Endodermal cell (in vitro differentiated cells): Measurements from ENCODE around the gene GABRB2. TPM values are rescaled to one million over a fixed set of nuclear protein-coding genes. Genes with fewer than 3 reads are reported as not detected.

Experiments
- DNase-seq: peaks from one replicate; pipeline ENCODE4 v3.0.0-alpha.2; 2017
- H3K27ac ChIP-seq: 2 replicates; pipeline ENCODE4 v1.5.1; 2013; ENCODE audit warnings: mild to moderate bottlenecking, low read depth, low read length, moderate library complexity
- H3K27me3 ChIP-seq: 2 replicates; pipeline ENCODE4 v1.6.1; 2013; ENCODE audit warnings: mild to moderate bottlenecking, low read length, moderate library complexity; ENCODE audit not compliant: insufficient read depth, control insufficient read depth, poor library complexity, severe bottlenecking
- H3K36me3 ChIP-seq: 2 replicates; pipeline ENCODE4 v1.7.0; 2013; ENCODE audit warnings: mild to moderate bottlenecking, low read length, moderate library complexity; ENCODE audit not compliant: control insufficient read depth, insufficient read depth
- H3K4me1 ChIP-seq: one replicate; pipeline ENCODE4 v1.7.0; 2013; ENCODE audit warnings: low read length; ENCODE audit not compliant: control insufficient read depth, insufficient read depth
- H3K4me3 ChIP-seq: 2 replicates; pipeline ENCODE4 v1.5.1; 2013; ENCODE audit warnings: mild to moderate bottlenecking, low read length, moderate library complexity
- H3K9ac ChIP-seq: 2 replicates; pipeline ENCODE4 v1.6.1; 2013; ENCODE audit warnings: mild to moderate bottlenecking, low read length, moderate library complexity; ENCODE audit not compliant: poor library complexity, severe bottlenecking; ENCODE audit errors: extremely low read depth
- H3K9me3 ChIP-seq: 2 replicates; pipeline ENCODE4 v1.6.1; 2013; ENCODE audit warnings: mild to moderate bottlenecking, low read length, moderate library complexity; ENCODE audit not compliant: control insufficient read depth
- H3K27ac Mint-ChIP-seq: 2 replicates; pipeline ENCODE4 v1.8.0; 2020; ENCODE audit warnings: mixed read lengths
- H3K27me3 Mint-ChIP-seq: 2 replicates; pipeline ENCODE4 v1.8.0; 2021; ENCODE audit warnings: mild to moderate bottlenecking, mixed read lengths; ENCODE audit not compliant: insufficient read depth
- H3K36me3 Mint-ChIP-seq: 2 replicates; pipeline ENCODE4 v1.8.0; 2020; ENCODE audit warnings: low read depth, mixed read lengths
- H3K4me1 Mint-ChIP-seq: 2 replicates; pipeline ENCODE4 v1.8.0; 2020; ENCODE audit warnings: mixed read lengths
- H3K4me3 Mint-ChIP-seq: 2 replicates; pipeline ENCODE4 v1.8.0; 2020; ENCODE audit warnings: mild to moderate bottlenecking, moderate library complexity, mixed read lengths
- H3K9me3 Mint-ChIP-seq: 2 replicates; pipeline ENCODE4 v1.8.0; 2020; ENCODE audit warnings: mild to moderate bottlenecking, mixed read lengths
- WGBS, 2 experiments: methylation state at CpG; one replicate each; pipeline versions ENCODE4 v1.1.5 to v1.1.7; 2013; ENCODE audit warnings: missing lambda C conversion rate in 2 of 2, mixed read lengths in 1 of 2; ENCODE audit not compliant: insufficient coverage in 1 of 2, insufficient read length in 1 of 2; 5-methylcytosine and 5-hydroxymethylcytosine counted together
- total RNA-seq, 2 donors: library from RNA; stranded (reverse); fragmentation: NEBNext Ultra II Directional in 1 of 2; extraction: Animal tissue kit (Norgen Biotek cat#: 25700) in 1 of 2; gene quantifications; 2 replicates in 1 of 2; 3 replicates in 1 of 2; pipeline ENCODE4 v1.2.1, GENCODE V29; 2021
- TF ChIP-seq, protein P1 (sequence below): fragments of 200-600 bp; sonication (generic); conservative IDR thresholded peaks from 2 replicates; pipeline ENCODE4 v1.5.0; 2021; ENCODE audit warnings: antibody characterized with exemption, mild to moderate bottlenecking

Gene GABRB2
- total RNA-seq, 2 donors from 2014 or later = 0.77 to 2.5 TPM

DNA sequence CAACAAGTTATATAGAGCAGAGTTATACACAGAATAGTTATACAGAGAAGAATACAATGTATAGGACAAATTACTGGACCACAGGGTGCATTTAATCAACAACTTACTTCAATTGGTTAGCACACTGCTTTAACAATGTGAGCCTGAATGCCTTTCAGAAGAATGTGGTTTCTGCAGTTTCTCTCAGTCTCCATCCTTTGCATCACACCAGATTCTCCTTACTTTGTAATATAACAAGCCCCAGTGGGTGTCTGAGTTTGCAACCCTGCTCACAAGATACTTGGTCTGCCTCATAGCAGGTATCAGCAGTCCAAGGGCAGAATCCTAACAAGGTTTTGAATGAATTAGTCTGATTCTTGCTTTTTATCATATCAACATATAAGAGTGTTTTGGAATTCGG lies 114.6 kb downstream of the GABRB2 start:
- H3K36me3 Mint-ChIP-seq = no peaks in the 10 kb centered on the region
- H3K4me1 Mint-ChIP-seq = no peaks in the 10 kb centered on the region
- no peak overlapping the region for H3K4me3 Mint-ChIP-seq
- no peak overlapping the region for H3K4me3 ChIP-seq
- H3K27me3 Mint-ChIP-seq = no peaks in the 10 kb centered on the region
- no peaks in the 10 kb centered on the region for H3K9me3 Mint-ChIP-seq
- no peak overlapping the region for H3K27ac ChIP-seq
- DNase-seq = no peak
- no peaks in the 10 kb centered on the region for H3K27me3 ChIP-seq
- H3K9ac ChIP-seq = no peak overlapping the region
- no peak overlapping the region for H3K27ac Mint-ChIP-seq
- H3K36me3 ChIP-seq = no peaks in the 10 kb centered on the region
- no peaks in the 10 kb centered on the region for H3K4me1 ChIP-seq
- TF ChIP-seq, protein P1, sequence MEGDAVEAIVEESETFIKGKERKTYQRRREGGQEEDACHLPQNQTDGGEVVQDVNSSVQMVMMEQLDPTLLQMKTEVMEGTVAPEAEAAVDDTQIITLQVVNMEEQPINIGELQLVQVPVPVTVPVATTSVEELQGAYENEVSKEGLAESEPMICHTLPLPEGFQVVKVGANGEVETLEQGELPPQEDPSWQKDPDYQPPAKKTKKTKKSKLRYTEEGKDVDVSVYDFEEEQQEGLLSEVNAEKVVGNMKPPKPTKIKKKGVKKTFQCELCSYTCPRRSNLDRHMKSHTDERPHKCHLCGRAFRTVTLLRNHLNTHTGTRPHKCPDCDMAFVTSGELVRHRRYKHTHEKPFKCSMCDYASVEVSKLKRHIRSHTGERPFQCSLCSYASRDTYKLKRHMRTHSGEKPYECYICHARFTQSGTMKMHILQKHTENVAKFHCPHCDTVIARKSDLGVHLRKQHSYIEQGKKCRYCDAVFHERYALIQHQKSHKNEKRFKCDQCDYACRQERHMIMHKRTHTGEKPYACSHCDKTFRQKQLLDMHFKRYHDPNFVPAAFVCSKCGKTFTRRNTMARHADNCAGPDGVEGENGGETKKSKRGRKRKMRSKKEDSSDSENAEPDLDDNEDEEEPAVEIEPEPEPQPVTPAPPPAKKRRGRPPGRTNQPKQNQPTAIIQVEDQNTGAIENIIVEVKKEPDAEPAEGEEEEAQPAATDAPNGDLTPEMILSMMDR = no peak
- WGBS, 2 experiments = 100% methylated on average over 1 of the region's 1 CpG
- H3K9me3 ChIP-seq = no peaks in the 10 kb centered on the region

DNA sequence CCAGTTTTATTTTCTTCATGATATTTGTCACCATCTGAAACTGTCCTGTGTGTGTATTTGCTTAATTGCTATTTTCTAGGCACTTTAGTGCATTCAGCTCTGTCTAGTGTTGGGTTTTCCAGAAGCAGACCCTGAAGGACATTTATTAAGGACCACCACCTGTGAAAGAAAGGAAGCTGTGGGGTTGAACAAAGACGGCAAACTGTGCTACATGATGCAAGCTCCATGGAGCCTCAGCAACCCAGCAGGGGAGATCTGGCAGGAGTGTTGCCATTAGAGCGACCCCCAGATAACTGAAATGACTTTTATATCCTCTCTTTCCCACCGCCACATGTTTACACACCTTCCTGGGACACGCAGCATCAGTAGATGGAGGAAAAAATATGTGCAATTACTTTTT lies 125.5 kb downstream of the GABRB2 start:
- no peak for DNase-seq
- H3K27ac ChIP-seq = no peak overlapping the region
- 67 to 70% methylated on average over 3 to 4 of the region's 4 CpGs for WGBS, 2 experiments
- peaks cover 2% of the 10 kb centered on the region for H3K36me3 Mint-ChIP-seq
- TF ChIP-seq, protein P1 = no peak
- no peaks in the 10 kb centered on the region for H3K36me3 ChIP-seq
- peaks cover 6% of the 10 kb centered on the region for H3K27me3 Mint-ChIP-seq
- H3K4me3 Mint-ChIP-seq = no peak overlapping the region
- H3K4me3 ChIP-seq = no peak overlapping the region
- no peaks in the 10 kb centered on the region for H3K9me3 Mint-ChIP-seq
- peaks cover 23% of the 10 kb centered on the region for H3K9me3 ChIP-seq
- H3K27ac Mint-ChIP-seq = no peak overlapping the region
- no peaks in the 10 kb centered on the region for H3K27me3 ChIP-seq
- no peaks in the 10 kb centered on the region for H3K4me1 ChIP-seq
- H3K4me1 Mint-ChIP-seq = peaks cover 9% of the 10 kb centered on the region
- no peak overlapping the region for H3K9ac ChIP-seq

DNA sequence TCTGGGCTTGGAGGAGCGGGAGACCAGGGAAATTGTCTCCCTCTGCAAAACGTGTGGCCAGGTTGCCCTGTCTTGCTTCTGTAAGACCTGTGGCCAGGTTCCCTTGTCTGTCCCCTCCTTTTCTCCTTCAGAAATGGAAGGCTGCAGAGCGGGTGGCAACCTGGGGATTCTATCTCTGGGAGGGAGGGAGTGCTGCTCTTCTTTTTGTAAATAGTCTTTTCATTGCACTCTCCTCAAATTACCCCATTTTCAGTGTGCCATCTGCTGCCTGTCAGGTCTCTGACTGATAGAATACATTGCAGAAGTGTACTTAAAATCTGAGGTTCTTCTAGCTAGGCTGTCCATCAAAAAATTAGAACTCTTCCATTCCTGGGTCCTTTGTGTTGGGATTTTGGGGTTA lies 126.0 kb downstream of the GABRB2 start:
- no peaks in the 10 kb centered on the region for H3K27me3 ChIP-seq
- no peaks in the 10 kb centered on the region for H3K4me1 ChIP-seq
- no peak overlapping the region for H3K9ac ChIP-seq
- no peak overlapping the region for H3K27ac Mint-ChIP-seq
- H3K27me3 Mint-ChIP-seq = peaks cover 6% of the 10 kb centered on the region
- TF ChIP-seq, protein P1 = no peak
- DNase-seq = no peak
- no peaks in the 10 kb centered on the region for H3K36me3 ChIP-seq
- no peak overlapping the region for H3K4me3 ChIP-seq
- 82 to 83% methylated on average over 1 to 3 of the region's 3 CpGs for WGBS, 2 experiments
- peaks cover 2% of the 10 kb centered on the region for H3K36me3 Mint-ChIP-seq
- no peak overlapping the region for H3K4me3 Mint-ChIP-seq
- H3K9me3 Mint-ChIP-seq = no peaks in the 10 kb centered on the region
- H3K9me3 ChIP-seq = peaks cover 23% of the 10 kb centered on the region
- H3K4me1 Mint-ChIP-seq = peaks cover 9% of the 10 kb centered on the region
- no peak overlapping the region for H3K27ac ChIP-seq
